Activated T-cell treated with anti-CD3 and anti-CD28 coated beads, Interleukin-2, amount 50 U/mL, for 4 hours (primary cell): ENCODE measurements around the gene MYH14. TPM values are rescaled to one million over a fixed set of nuclear protein-coding genes. Genes with fewer than 3 reads are reported as not detected.
"Not testable (repeated sequence)": the region's sequence is repeated elsewhere in the genome, so short reads cannot be mapped to it uniquely, and the experiment has no call there.

Experiments
- ATAC-seq, 2 donors: fragments of 200-7000 bp; cut with Tn5 transposase; one replicate each; pipeline ENCODE4 v1.10.0; 2021
- DNase-seq: peaks from one replicate; pipeline ENCODE4 v3.0.0-alpha.2; 2020
- H3K27me3 Mint-ChIP-seq: one replicate; pipeline ENCODE4 v1.8.0; 2021; ENCODE audit warnings: low read depth, mixed read lengths
- H3K36me3 Mint-ChIP-seq: one replicate; pipeline ENCODE4 v1.8.0; 2022; ENCODE audit warnings: mixed read lengths; ENCODE audit not compliant: insufficient read depth
- H3K4me1 Mint-ChIP-seq: one replicate; pipeline ENCODE4 v1.8.0; 2021; ENCODE audit warnings: low read depth, mixed read lengths
- H3K4me3 Mint-ChIP-seq: one replicate; pipeline ENCODE4 v1.8.0; 2021; ENCODE audit warnings: mild to moderate bottlenecking, moderate library complexity, mixed read lengths
- H3K9me3 Mint-ChIP-seq: one replicate; pipeline ENCODE4 v1.8.0; 2021; ENCODE audit warnings: mixed read lengths
- total RNA-seq, 3 donors: library from RNA; stranded (reverse); gene quantifications; one replicate each; pipeline ENCODE4 v1.2.1, GENCODE V29; 2021

MYH14 gene
- total RNA-seq, 3 donors from 2014 or later: 0.25 to 0.63 (median 0.34) TPM

- no peak for ATAC-seq
- Mint-ChIP-seq H3K9me3 (no peaks in the 10 kb centered on the region), H3K4me1 (peaks cover 20% of the 10 kb centered on the region), H3K36me3 (no peaks in the 10 kb centered on the region), H3K27me3 (peaks cover 36% of the 10 kb centered on the region), H3K4me3 (no peak overlapping the region)
- DNase-seq: no peak
These were observed 120.9 kb downstream of the MYH14 start for GRCh38 chr19:50324331-50324730.

DNA sequence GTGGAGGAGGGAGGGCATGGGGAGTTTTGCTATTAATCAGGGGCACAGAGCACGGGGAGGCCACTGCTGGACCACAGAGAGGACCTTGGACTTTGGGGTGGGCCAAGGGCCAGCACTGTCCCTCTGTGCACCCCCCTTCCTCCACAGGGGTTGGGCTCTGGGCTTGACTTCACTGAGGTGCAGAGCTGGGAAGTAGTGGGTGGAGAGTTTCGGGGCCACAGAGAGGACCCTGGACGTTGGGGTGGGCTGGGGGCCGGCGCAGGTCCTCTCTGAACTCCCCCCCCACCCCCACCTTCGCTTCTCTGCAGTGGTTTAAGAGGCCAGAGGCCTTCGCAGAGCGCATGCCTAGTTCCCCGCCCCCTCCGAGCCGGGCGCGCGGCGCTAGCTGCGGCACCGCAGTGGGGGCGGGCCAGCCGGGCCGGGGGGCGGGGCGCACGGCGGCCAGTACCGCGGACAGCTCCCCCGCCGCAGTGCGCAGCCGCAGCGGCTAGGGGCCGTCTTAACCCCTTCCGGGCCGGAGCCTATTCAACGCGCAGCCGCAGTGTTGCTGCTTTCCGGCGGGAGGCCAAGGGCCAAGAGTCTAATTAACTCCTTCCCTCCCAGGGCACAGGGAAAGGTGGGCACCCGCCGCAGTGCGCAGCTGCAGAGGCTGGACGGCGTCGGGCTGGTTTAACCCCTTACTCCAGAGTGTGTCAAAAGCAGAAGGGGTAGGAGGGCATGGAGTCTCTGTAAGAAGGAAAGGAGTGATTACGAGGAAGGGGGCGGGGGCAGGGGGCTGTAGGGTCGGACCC, 122.1 kb downstream of the MYH14 start:
- H3K9me3 Mint-ChIP-seq: no peaks in the 10 kb centered on the region
- no peaks in the 10 kb centered on the region for H3K36me3 Mint-ChIP-seq
- peaks cover 32% of the 10 kb centered on the region for H3K4me1 Mint-ChIP-seq
- no peak overlapping the region for H3K4me3 Mint-ChIP-seq
- ATAC-seq (peak; percentile 39 to 54), DNase-seq (peak; percentile 58)
- peaks cover 44% of the 10 kb centered on the region for H3K27me3 Mint-ChIP-seq

GRCh38 chr19:50326101-50326664, 122.8 kb downstream of the MYH14 start:
- peaks cover 44% of the 10 kb centered on the region for H3K27me3 Mint-ChIP-seq
- H3K9me3 Mint-ChIP-seq: no peaks in the 10 kb centered on the region
- DNase-seq (no peak), ATAC-seq (no peak)
- H3K36me3 Mint-ChIP-seq: no peaks in the 10 kb centered on the region
- H3K4me1 Mint-ChIP-seq: peaks cover 34% of the 10 kb centered on the region
- H3K4me3 Mint-ChIP-seq: no peak overlapping the region

DNA sequence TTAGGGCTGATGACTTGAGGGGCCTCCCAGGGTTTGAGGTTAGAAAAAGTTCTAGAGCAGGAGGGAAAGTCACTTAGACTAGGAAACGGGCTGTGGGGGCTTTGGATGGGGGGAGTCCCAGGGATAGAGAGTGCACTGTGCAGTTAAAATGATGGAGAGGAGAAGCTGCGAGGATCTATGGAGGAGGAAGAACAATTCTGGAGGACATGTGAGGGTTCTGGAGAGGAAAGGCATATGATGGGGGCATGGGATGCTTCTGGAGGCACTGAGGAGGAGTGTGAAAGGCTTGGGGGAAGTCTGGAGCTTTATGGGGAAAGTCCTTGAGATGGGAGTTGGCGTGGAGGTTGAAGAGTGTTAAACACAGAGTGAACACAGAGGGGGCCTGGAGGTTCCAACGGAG, 123.6 kb downstream of the MYH14 start:
- Mint-ChIP-seq H3K4me3 (peak overlapping the region; percentile 65), H3K4me1 (peaks cover 42% of the 10 kb centered on the region)

DNA sequence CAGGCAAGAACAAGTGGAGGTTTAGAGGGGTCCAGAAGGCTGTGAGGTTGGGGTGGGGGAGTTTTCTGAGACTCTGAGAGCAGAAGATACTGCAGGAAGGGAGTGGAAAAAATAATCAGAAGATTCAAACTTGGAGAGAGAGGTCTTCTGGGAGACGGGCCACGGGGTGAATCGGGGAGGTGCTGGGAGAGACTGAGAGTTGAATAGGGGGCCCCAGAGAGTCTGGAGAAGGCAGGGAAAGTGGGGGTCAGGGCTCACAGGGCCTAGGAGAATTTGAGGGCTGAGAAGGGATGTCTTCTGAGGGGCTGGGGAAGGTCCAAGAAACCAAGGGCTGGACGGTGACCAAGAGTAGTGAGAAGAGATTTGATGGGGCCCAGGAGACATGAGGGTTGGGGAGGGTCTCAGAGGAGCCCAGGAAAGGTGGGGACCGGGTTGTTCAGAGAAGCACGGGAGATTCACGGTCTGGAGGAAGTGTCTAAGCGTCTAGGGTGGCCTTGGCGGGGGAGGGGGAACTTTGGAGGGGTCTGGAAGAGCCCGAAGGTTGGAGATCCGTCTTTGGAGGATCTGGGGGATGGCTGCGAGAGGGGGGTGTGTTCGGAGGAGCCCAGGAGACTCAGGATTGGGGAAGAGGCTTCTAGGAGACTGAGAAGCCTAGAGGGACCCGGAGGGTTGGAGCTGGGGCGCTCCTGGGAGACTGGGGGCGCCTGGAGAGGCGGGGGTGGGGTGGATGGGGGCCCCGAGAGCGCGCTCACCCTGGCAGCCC, 124.2 kb downstream of the MYH14 start:
- no peaks in the 10 kb centered on the region for H3K9me3 Mint-ChIP-seq
- H3K27me3 Mint-ChIP-seq: peaks cover 56% of the 10 kb centered on the region
- no peaks in the 10 kb centered on the region for H3K36me3 Mint-ChIP-seq
- peak overlapping the region; percentile 65 for H3K4me3 Mint-ChIP-seq
- H3K4me1 Mint-ChIP-seq: peaks cover 48% of the 10 kb centered on the region
- ATAC-seq: no peak
- no peak for DNase-seq

More for the DNA sequence above, 123.6 kb downstream of the MYH14 start:
- peaks cover 50% of the 10 kb centered on the region for H3K27me3 Mint-ChIP-seq
- no peaks in the 10 kb centered on the region for H3K36me3 Mint-ChIP-seq
- H3K9me3 Mint-ChIP-seq: no peaks in the 10 kb centered on the region
- DNase-seq (no peak), ATAC-seq (no peak)

DNA sequence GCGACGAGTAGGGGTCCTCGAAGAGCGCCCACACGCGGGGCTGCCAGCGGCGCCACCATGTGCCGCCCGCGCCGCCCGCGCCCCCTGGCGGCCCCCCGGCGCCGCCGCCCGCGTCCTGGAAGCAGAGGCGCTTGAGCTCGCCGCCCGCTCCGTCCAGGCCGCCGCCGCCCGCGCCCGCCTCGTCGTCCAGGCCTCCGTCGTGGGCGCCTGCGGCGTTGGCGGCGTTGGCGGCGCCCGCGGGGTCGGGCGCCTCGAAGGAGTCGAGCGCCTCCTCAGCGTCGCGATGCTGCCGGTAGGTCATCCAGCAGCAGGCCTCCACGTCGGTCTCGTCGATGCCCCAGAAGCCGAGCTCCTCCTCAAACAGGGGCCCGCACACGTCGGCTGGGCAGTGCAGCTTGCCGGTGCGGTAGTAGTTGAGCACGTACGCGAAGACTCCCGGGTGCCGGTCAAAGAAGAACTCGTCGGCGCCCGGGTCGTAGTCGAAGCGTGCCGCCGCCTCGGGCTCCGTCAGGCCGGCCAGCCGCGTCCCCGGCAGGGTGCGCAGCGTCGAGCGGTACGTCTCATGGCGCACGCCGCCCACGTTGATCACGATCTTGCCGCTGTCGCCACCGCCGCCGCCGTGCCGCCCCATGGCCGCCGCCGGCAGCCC, 124.9 kb downstream of the MYH14 start:
- peaks cover 51% of the 10 kb centered on the region for H3K4me1 Mint-ChIP-seq
- peaks cover 60% of the 10 kb centered on the region for H3K27me3 Mint-ChIP-seq
- DNase-seq: no peak
- H3K36me3 Mint-ChIP-seq: no peaks in the 10 kb centered on the region
- ATAC-seq: peak; percentile 7
- no peaks in the 10 kb centered on the region for H3K9me3 Mint-ChIP-seq
- H3K4me3 Mint-ChIP-seq: no peak overlapping the region

DNA sequence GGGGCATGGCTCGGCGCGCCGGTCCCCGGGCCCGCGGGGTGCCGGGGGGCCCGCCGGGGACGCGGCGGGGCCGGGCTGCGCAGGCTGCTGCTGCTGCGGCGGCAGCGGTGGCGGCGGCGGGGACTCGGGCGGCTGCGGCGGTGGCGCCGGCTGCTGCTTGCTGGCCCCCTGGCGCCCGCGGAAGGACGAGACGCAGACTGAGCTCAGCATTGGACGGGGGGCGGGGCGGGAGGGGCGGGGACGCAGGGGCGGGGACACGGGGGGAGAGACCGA, 125.4 kb downstream of the MYH14 start:
- Mint-ChIP-seq H3K36me3 (no peaks in the 10 kb centered on the region), H3K4me1 (peaks cover 56% of the 10 kb centered on the region), H3K9me3 (no peaks in the 10 kb centered on the region), H3K4me3 (no peak overlapping the region), H3K27me3 (peaks cover 60% of the 10 kb centered on the region)
- no peak for ATAC-seq
- no peak for DNase-seq

GRCh38 chr19:50329146-50329925, 125.9 kb downstream of the MYH14 start, which contains the start of gene KCNC3:
Gene KCNC3 (minus strand): TSS chr19:50329377. CDS start chr19:50329082, 295 bp downstream.
- Mint-ChIP-seq H3K27me3 (peaks cover 59% of the 10 kb centered on the region), H3K4me1 (peaks cover 60% of the 10 kb centered on the region), H3K36me3 (no peaks in the 10 kb centered on the region), H3K9me3 (no peaks in the 10 kb centered on the region), H3K4me3 (peak within 1 kb of the TSS; percentile 70)
- ATAC-seq (peak; percentile 58 to 65), DNase-seq (peak; percentile 82)

- not testable (repeated sequence) for H3K36me3 Mint-ChIP-seq, H3K9me3 Mint-ChIP-seq, DNase-seq, ATAC-seq
- Mint-ChIP-seq H3K27me3 (peaks cover 57% of the 10 kb centered on the region), H3K4me1 (peaks cover 60% of the 10 kb centered on the region), H3K4me3 (peak overlapping the region; percentile 70)
These were observed 126.5 kb downstream of the MYH14 start for GRCh38 chr19:50329926-50330294.

DNA sequence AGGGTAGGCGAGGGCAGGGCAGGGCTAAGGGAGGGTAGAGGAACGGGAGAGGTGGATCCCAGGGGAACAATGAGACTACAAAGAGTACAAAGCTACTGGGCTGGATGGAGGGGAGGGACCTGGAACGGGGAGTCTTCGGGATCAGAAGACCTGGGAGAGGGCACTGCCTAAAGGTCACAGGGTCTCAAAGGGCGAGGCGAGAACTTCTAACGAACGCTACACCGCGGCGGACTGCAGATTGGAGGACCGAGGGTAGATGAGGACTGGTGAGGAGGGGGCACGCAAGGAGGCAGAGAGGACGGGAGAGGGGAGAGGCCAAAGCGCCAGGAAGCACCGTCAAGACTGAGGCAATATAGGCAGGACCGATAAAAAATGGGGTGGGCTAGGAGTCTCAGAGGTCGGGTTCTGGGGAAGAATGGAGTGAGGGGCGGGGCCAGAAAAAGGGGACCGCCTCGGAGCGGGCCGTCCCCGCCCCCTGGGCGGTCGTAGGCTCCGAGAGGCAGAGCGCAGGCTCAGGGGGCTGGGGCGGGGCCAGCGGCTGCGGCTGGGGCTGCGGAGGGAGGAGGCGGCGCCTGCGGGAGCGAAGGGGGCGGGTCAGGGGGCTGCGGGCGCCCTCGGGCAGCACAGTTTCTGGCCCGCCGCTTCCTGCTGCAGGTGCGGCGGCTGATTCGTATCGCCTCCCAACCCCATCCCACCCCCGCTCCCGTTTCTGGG, 127.1 kb downstream of the MYH14 start:
- peak; percentile 52 for DNase-seq
- ATAC-seq: peak; percentile 38 to 44
- no peaks in the 10 kb centered on the region for H3K9me3 Mint-ChIP-seq
- H3K4me3 Mint-ChIP-seq: peak overlapping the region; percentile 70
- H3K4me1 Mint-ChIP-seq: peaks cover 66% of the 10 kb centered on the region
- no peaks in the 10 kb centered on the region for H3K36me3 Mint-ChIP-seq
- H3K27me3 Mint-ChIP-seq: peaks cover 59% of the 10 kb centered on the region

DNA sequence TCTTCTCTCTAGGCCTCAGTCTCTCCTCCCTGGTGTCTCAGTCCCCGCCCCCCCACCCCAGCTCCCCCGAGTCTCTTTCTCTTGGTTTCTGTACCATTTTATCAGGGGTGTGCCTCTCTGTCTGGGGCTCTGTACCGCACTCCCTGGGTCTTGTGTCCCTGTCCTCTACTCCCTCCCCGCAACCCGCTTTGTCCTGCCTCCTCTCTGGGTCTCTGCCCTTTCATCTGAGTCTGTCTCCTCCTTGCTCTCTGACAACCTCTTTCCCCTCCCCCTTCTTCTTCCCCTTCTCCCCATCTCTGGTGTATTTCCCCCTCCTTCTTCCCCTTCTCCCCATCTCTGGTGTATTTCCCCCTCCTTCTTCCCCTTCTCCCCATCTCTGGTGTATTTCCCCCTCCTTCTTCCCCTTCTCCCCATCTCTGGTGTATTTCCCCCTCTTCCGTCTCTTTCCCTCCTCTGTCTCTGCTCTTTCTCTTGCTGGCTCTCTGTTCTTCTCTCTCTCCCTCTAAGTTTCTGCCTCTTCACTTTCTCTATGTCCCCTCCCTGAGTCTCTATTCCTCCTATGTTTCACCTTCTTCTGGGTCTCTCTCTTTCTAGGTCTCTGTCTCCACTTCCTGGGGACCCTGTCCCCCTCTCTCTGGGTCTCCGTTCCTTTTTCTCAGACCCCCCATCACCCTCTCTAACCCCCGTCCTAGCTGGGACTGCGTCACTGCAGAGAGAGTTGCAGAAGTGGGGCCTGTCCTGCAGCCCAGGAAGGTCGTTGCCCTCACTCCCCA, 128.0 kb downstream of the MYH14 start:
- ATAC-seq (no peak), DNase-seq (no peak)
- Mint-ChIP-seq H3K27me3 (peaks cover 56% of the 10 kb centered on the region), H3K4me3 (peak overlapping the region; percentile 51), H3K9me3 (no peaks in the 10 kb centered on the region), H3K36me3 (no peaks in the 10 kb centered on the region), H3K4me1 (peaks cover 64% of the 10 kb centered on the region)

- no peaks in the 10 kb centered on the region for H3K36me3 Mint-ChIP-seq
- H3K4me1 Mint-ChIP-seq: peaks cover 62% of the 10 kb centered on the region
- peaks cover 51% of the 10 kb centered on the region for H3K27me3 Mint-ChIP-seq
- ATAC-seq: no peak
- H3K4me3 Mint-ChIP-seq: peak overlapping the region; percentile 31
- no peaks in the 10 kb centered on the region for H3K9me3 Mint-ChIP-seq
- DNase-seq: no peak
These were observed 128.5 kb downstream of the MYH14 start for GRCh38 chr19:50331994-50332243.
